ENCODE data around the gene CLCF1.

CLCF1 gene

GRCh38 chr11:67372993-67373647, at the start of gene CLCF1:
Gene CLCF1, minus strand, starts transcription at chr11:67373598. Its CDS starts 59 bp downstream, at chr11:67373539.
- no peak for DNase-seq (ENCODE audit: low spot score)

GRCh38 chr11:67422891-67423290, 49.5 kb upstream of the CLCF1 start:
- DNase-seq (ENCODE audit: low spot score): no peak

- DNase-seq (ENCODE audit: low spot score): no peak
These were observed 48.1 kb upstream of the CLCF1 start for GRCh38 chr11:67421430-67422031.

GRCh38 chr11:67420646-67421429, 47.4 kb upstream of the CLCF1 start:
- DNase-seq (ENCODE audit: low spot score): peak; percentile 93

GRCh38 chr11:67420147-67420645, 46.8 kb upstream of the CLCF1 start:
- no peak for DNase-seq (ENCODE audit: low spot score)

GRCh38 chr11:67419325-67420049, 46.1 kb upstream of the CLCF1 start:
- no peak for DNase-seq (ENCODE audit: low spot score)

- DNase-seq (ENCODE audit: low spot score): no peak
These were observed 45.3 kb upstream of the CLCF1 start for GRCh38 chr11:67418476-67419281.

GRCh38 chr11:67417425-67417824, 44.0 kb upstream of the CLCF1 start:
- no peak for DNase-seq (ENCODE audit: low spot score)

GRCh38 chr11:67416416-67417335, 43.3 kb upstream of the CLCF1 start:
- DNase-seq (ENCODE audit: low spot score): peak; percentile 51

- peak; percentile 30 for DNase-seq (ENCODE audit: low spot score)
These were observed 42.3 kb upstream of the CLCF1 start, which contains the start of gene CARNS1 for GRCh38 chr11:67415501-67416304. Gene CARNS1, plus strand, starts transcription at chr11:67415678. Its CDS starts 522 bp downstream, at chr11:67416200.

- DNase-seq (ENCODE audit: low spot score): peak; percentile 78
These were observed 40.0 kb upstream of the CLCF1 start for GRCh38 chr11:67413266-67413849.

- no peak for DNase-seq (ENCODE audit: low spot score)
These were observed 39.2 kb upstream of the CLCF1 start for GRCh38 chr11:67412495-67413179.

- peak; percentile 27 for DNase-seq (ENCODE audit: low spot score)
These were observed 38.4 kb upstream of the CLCF1 start for GRCh38 chr11:67411785-67412152.

GRCh38 chr11:67410984-67411784, 37.8 kb upstream of the CLCF1 start:
- DNase-seq (ENCODE audit: low spot score): no peak

GRCh38 chr11:67410369-67410831, 37.0 kb upstream of the CLCF1 start:
- no peak for DNase-seq (ENCODE audit: low spot score)

- DNase-seq (ENCODE audit: low spot score): no peak
These were observed 36.5 kb upstream of the CLCF1 start for GRCh38 chr11:67409781-67410368.

GRCh38 chr11:67409261-67409666, 35.9 kb upstream of the CLCF1 start:
- DNase-seq (ENCODE audit: low spot score): no peak

Measured in hematopoietic multipotent progenitor cell treated with erythropoietin and hydrocortisone succinate and interleukin-3 and kit ligand, for 15 days (in vitro differentiated cells).